ENCODE measurements around the gene ARHGEF4. TPM values are rescaled to one million over a fixed set of nuclear protein-coding genes. Genes with fewer than 3 reads are reported as not detected.

Gene ARHGEF4
- total RNA-seq, 1 experiment from 2014 or later, result 12.6 TPM

DNA sequence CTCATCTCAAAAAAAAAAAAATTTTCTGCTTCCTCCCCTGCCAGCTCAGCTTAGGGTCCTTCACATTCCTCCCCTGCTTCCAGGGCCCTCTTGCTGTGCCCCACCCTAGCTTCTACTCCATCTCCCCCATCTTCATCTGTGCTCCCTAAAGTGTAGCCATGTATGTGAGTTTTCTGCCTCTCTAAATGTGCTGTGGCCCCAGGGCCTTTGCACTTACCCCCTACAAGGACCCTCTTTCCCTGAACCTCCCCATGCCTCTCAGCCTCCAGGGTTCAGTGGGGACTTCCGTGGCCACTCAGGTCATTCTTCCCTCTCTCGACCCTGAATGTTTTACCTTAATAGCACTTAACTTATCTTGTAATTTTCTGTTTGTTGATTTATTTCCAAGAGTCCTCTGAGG, 6.2 kb upstream of the ARHGEF4 start:
- no peak overlapping the region for H2AK5ac ChIP-seq (ENCODE audit: insufficient read length, low read length)
- H2AFZ ChIP-seq (ENCODE audit: low read length), result no peak overlapping the region

More for the DNA sequence above, 6.2 kb upstream of the ARHGEF4 start:
- H2BK12ac ChIP-seq (ENCODE audit: insufficient read length, low read depth, low read length), result no peak overlapping the region
- H3K36me3 Mint-ChIP-seq (ENCODE audit: insufficient read depth in 1 of 3, low read depth in 3 of 3), result no peaks in the 10 kb centered on the region
- no peak overlapping the region for H3K9ac ChIP-seq (ENCODE audit: extremely low read depth, insufficient read length, low read length)
- peaks cover 19% of the 10 kb centered on the region for H3K27me3 Mint-ChIP-seq (ENCODE audit: low read depth)
- H3K4me1 ChIP-seq (ENCODE audit: insufficient read depth, low read length), result no peaks in the 10 kb centered on the region; the same call in 1 of the 2 replicates
- TF ChIP-seq, protein P1, sequence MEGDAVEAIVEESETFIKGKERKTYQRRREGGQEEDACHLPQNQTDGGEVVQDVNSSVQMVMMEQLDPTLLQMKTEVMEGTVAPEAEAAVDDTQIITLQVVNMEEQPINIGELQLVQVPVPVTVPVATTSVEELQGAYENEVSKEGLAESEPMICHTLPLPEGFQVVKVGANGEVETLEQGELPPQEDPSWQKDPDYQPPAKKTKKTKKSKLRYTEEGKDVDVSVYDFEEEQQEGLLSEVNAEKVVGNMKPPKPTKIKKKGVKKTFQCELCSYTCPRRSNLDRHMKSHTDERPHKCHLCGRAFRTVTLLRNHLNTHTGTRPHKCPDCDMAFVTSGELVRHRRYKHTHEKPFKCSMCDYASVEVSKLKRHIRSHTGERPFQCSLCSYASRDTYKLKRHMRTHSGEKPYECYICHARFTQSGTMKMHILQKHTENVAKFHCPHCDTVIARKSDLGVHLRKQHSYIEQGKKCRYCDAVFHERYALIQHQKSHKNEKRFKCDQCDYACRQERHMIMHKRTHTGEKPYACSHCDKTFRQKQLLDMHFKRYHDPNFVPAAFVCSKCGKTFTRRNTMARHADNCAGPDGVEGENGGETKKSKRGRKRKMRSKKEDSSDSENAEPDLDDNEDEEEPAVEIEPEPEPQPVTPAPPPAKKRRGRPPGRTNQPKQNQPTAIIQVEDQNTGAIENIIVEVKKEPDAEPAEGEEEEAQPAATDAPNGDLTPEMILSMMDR (conservative IDR thresholded peaks at IDR 0.05), result no peak
- H3K23ac ChIP-seq (ENCODE audit: insufficient read length, low read depth, low read length), result no peak overlapping the region
- H3K4ac ChIP-seq (ENCODE audit: low read depth, low read length), result no peak overlapping the region
- no peak overlapping the region for H4K5ac ChIP-seq (ENCODE audit: insufficient read length, low read depth, low read length)
- H2BK5ac ChIP-seq (ENCODE audit: insufficient read length, low read length), result no peak overlapping the region
- H3K56ac ChIP-seq (ENCODE audit: insufficient read length, low read depth, low read length), result no peak overlapping the region
- H2BK20ac ChIP-seq (ENCODE audit: low read depth, low read length, poor library complexity, severe bottlenecking), result no peak overlapping the region
- no peak overlapping the region for H3K4me2 ChIP-seq (ENCODE audit: insufficient read depth, insufficient read length, low read length)
- H4K20me1 ChIP-seq (ENCODE audit: control insufficient read depth, insufficient read depth, insufficient read length), result no peaks in the 10 kb centered on the region
- no CpG with 5 or more reads among the region's 2 CpGs for WGBS (ENCODE audit: extremely low coverage, insufficient read length, low lambda C conversion rate)
- H3K9me3 Mint-ChIP-seq, result no peaks in the 10 kb centered on the region; a peak in 1 of 5 replicates
- no peak overlapping the region for H4K91ac ChIP-seq (ENCODE audit: insufficient read length, low read depth, low read length)
- no peak overlapping the region for H3T11ph ChIP-seq (ENCODE audit: low read length)
- H3K79me2 ChIP-seq (ENCODE audit: insufficient read depth, low read length), result no peaks in the 10 kb centered on the region
- H3K27me3 ChIP-seq (ENCODE audit: insufficient read depth, low read length), result no peaks in the 10 kb centered on the region; the same call in 1 of the 2 replicates
- H2BK120ac ChIP-seq (ENCODE audit: low read depth, low read length, poor library complexity, severe bottlenecking), result no peak overlapping the region
- H3K27ac ChIP-seq (ENCODE audit: insufficient read length, low read depth, low read length), result no peak overlapping the region
- H2BK15ac ChIP-seq (ENCODE audit: low read depth, low read length), result no peak overlapping the region
- no peaks in the 10 kb centered on the region for H3K9me3 ChIP-seq (ENCODE audit: control insufficient read depth, low read depth, low read length)
- no peak overlapping the region for H3K14ac ChIP-seq (ENCODE audit: insufficient read depth, low read length)
- H3K4me1 Mint-ChIP-seq, result peaks cover 25 to 46% of the 10 kb centered on the region in 2 experiments
- no peak overlapping the region for H3K18ac ChIP-seq (ENCODE audit: insufficient read length, low read depth, low read length)
- H3K4me3 Mint-ChIP-seq, result no peak overlapping the region
- no peak overlapping the region for H3K27ac Mint-ChIP-seq
- no peaks in the 10 kb centered on the region for H3K23me2 ChIP-seq (ENCODE audit: insufficient read length, low read depth, low read length, poor library complexity, severe bottlenecking)
- H4K8ac ChIP-seq (replicated peaks; ENCODE audit: insufficient read length, low read depth, low read length), result no peak overlapping the region
- no peak for DNase-seq
- H3K79me1 ChIP-seq (ENCODE audit: insufficient read depth, low read depth, low read length, poor library complexity, severe bottlenecking), result no peaks in the 10 kb centered on the region
